SKM-1 treated with dmso at 0.1 percent for 144 hours (cell line): ENCODE measurements around the gene HDAC4.

ENCODE experiments used
- DNase-seq: peaks from one replicate; lab custom pipeline; 2025; ENCODE audit not compliant: unreplicated experiment; lab: John Stamatoyannopoulos, UW

HDAC4 gene

DNA sequence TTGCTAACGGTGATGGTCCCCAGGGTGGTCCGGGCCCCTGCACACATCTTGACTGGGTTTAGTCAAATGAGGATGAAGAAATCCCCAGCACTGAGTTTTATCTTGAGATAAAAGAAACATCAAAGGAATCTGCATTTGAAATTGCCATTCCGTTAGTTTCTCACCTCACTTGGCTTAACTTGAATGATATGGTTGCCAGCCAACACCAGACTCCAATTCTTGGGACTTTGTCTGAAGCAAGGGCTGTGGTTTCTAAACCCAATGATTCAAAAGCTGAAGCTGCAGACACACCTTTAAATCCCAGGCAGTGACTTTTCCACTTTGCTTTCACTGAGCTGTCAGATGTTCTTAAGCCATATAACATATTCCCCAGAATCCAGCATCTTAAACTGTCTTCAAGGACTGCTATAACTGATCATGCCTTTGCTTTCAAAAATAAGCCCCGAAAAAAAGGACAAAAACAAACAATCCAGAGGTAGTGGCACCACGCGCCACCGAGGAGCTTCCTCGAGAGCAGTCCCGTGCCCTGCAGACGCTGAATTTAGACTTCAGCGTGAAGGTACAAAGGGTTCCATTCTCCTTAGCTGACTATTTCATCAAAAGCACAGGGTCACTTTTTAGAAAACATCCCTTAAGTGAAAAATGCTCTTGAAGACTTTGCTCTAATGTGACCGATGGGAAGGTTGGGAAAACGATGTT lies 189.3 kb downstream of the HDAC4 start:
- no peak for DNase-seq

DNA sequence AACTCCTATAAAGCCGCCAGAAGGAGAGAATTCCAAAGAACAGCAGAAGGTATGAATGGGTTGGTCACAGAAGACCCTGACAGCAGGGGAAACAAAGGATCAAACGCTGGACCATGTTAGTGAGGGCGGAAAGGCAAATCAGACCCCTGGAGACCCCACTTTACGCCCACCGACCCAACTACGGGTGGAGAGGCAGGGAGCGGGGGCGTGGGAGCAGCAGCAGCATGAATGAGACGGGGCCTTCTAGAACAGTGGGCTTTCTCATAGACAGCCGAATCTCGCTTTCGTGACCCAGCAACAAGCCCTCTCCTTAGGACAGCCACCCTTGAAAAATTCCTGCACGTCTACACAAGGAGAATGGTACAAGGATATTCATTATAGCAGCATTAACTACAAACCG lies 191.0 kb downstream of the HDAC4 start:
- no peak for DNase-seq

DNA sequence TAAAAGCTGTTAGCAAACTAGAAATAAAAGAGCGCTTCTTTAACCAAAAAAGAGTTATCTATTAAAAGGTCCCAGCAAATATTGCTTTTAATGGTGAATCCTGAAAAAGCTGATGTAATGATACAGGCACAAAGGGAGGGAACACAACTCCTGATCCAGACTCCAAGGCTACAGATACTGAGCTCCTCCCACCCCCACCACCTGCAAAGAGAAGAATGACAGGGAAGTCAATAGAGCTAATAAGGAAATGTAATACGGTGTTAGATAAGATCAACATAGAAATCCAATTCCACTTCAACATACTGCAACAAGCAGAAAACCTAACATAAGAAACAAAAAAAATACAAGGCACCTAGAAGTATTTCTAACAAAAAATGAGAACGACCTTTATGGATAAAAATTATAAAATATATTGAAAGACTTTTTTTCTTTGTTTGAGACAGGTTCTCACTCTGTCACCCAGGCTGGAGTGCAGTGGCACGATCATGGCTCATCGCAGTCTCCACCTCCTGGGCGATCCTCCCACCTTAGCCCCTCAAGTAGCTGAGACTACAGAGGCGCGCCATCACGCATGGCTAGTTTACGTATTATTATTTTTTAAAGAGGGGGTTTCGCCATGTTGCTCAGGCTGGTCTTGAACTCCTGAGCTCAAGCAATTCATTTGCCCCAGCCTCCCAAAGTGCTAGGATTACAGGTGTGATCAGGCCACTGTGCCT lies 192.2 kb downstream of the HDAC4 start:
- DNase-seq, result no peak

DNA sequence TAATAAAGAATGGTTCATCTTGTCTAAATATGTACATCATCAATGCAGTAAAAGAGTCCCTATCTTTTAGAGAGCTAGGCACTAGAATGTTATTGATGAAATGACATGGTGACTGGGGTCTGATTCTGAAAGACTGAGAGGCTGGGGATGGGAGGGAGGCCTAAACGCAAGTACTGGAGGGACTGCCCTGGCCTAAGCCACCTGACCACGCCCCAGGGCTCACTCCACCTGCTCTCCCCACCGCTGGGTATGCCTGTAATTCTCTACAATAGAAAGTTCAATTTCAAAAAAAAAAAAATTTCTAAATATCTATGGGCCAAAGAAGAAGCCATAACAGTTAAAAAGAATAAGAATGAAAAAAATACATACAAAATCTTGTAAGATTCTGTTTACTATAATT lies 194.0 kb downstream of the HDAC4 start:
- DNase-seq, result no peak

DNA sequence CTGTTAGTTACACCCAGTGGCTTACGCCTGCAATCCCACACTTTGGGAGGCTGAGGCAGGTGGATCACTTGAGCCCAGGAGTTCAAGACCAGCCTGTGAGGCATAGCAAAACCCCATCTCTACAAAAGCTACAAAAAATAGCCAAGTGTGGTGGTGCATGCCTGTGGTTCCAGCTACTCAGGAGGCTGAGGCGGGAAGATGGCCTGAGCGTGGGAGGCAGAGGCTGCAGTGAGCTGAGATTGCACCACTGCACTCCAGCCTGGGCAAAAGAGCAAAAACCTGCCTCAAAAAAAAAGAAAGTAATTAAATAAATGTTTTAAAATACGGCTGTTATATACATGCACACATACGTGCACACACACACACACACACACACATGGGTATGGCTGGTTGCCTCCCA lies 194.8 kb downstream of the HDAC4 start:
- DNase-seq, result no peak

GRCh38 chr2:239204876-239205468 lies 195.8 kb downstream of the HDAC4 start:
- DNase-seq, result no peak

- no peak for DNase-seq
These were observed 196.5 kb downstream of the HDAC4 start for GRCh38 chr2:239204136-239204875.

- DNase-seq, result no peak
These were observed 197.2 kb downstream of the HDAC4 start for GRCh38 chr2:239203443-239204135.

- no peak for DNase-seq
These were observed 198.0 kb downstream of the HDAC4 start for GRCh38 chr2:239202836-239203235.

DNA sequence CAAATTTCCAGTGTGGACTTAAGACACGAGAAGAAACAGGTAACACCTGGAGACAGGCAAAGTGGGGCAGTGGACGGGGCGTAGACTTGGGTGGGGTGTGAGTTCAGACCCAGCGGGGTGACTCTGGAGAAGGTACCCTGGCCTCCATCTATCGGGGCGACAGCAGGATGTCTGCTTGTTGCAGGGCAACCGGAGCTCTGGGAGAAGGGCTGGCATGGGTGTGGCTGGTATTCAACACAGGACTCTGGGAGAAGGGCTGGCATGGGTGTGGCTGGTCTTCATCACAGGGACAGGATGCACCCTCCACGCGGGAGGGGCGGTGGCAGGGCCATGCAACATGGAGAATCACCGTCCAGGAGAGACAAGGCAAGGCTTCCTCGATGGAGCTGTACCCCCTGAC lies 198.5 kb downstream of the HDAC4 start:
- no peak for DNase-seq

- DNase-seq, result no peak
These were observed 198.9 kb downstream of the HDAC4 start for GRCh38 chr2:239201884-239202283.

- no peak for DNase-seq
These were observed 199.3 kb downstream of the HDAC4 start for GRCh38 chr2:239201531-239201876.

GRCh38 chr2:239200646-239201530 lies 199.9 kb downstream of the HDAC4 start:
- no peak for DNase-seq

- DNase-seq, result no peak
These were observed 201.6 kb downstream of the HDAC4 start for GRCh38 chr2:239199041-239199768.

- DNase-seq, result no peak
These were observed 202.6 kb downstream of the HDAC4 start for GRCh38 chr2:239198221-239198620.

- no peak for DNase-seq
These were observed 203.7 kb downstream of the HDAC4 start for GRCh38 chr2:239197146-239197545.

DNA sequence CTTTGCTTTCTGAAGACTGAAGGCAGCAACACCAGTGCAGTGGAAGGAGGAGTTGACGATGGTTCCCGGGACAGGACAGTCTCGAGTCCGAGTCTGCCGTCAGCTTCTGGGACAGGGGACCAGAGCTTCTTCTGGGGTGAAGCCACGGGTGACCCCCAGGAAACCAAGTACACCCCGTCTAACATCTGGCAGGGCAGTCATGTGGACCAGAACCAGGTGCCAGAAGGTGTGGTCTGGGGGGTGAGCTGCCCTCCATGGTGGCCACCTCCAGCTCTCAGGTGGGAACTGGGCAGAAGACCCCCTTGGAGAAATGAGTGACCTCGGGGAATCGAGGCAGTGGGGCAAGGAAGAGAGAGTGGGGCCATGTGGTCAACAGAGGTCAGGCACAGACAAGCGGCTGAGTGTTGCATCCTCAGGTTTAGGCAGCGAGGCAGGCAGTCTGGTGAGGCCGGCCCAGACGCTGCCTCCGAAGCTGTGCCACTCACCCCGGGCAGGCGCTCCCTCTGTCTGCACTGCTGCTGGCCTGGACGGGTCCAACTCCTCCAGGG lies 204.3 kb downstream of the HDAC4 start:
- DNase-seq, result no peak

DNA sequence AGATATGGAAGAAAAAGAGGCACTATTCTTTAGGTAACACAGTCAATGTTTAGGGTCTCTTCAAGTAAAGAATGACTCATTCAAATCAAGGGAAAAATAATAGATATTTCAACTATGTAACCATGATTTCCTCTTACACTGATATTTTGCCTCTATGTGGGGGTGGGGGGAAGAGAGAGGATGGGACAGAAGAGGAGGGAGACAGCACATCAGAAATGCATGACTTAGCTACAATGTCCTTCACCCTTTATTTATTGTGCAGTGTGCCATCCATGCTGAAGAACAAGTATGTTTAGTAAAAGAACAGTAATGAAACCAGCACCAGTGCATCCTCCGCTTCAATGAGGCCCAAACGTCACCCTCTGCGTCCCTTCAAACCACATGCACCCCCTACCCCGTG lies 204.8 kb downstream of the HDAC4 start:
- no peak for DNase-seq

DNA sequence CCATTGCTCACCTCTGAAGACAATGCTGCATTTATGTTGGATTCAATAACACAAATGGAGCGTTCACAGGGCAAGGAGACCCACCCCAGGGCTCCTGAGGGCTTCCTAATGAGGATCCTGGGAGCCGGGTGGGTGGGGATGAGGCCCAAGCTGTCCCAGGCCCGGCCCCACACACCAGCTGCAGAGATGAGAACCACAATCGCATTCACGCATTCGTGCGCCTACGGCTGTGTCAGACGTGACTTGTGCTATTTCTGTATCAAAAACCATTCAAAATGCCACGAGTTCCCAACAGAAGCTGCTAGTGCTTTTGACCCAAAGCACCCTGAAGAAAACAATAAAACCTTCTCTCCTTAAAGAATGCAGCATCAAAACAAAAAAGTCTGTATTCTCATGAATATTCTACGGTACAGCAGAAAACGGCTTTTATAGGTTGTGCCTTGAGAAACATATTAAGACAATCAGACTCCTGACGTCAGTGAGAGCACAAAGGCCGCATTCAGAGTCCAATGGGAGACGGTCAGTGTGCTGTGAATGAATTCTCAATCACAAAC lies 205.4 kb downstream of the HDAC4 start:
- DNase-seq, result no peak
